Measurements from ENCODE around the gene FHIT.

The FHIT gene

DNA sequence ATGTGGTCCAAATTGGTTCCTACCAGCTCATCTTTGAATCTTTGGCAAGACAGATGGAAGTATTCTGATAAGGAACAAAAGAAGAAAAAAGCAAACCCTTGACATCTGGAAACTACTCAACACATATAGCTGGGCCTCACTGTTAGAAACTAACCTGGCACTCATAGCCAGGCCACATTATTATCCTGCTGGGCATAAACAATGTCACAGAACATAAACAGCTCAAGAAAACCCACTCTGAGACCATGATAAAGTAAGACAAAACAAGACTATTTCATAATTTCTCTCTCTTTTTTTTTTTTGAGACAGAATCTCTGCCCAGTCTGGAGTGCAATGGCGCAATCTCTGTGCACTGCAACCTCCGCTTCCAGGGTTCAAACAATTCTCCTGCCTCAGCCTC is 1093.2 kb downstream of the FHIT start:
- TF ChIP-seq, protein P1, sequence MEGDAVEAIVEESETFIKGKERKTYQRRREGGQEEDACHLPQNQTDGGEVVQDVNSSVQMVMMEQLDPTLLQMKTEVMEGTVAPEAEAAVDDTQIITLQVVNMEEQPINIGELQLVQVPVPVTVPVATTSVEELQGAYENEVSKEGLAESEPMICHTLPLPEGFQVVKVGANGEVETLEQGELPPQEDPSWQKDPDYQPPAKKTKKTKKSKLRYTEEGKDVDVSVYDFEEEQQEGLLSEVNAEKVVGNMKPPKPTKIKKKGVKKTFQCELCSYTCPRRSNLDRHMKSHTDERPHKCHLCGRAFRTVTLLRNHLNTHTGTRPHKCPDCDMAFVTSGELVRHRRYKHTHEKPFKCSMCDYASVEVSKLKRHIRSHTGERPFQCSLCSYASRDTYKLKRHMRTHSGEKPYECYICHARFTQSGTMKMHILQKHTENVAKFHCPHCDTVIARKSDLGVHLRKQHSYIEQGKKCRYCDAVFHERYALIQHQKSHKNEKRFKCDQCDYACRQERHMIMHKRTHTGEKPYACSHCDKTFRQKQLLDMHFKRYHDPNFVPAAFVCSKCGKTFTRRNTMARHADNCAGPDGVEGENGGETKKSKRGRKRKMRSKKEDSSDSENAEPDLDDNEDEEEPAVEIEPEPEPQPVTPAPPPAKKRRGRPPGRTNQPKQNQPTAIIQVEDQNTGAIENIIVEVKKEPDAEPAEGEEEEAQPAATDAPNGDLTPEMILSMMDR (IDR thresholded peaks at IDR 0.05; ENCODE audit: unreplicated experiment in 3 of 3), result no peak
- Mint-ChIP-seq H3K36me3 (ENCODE audit: low read depth) (no peaks in the 10 kb centered on the region), H3K9me3 (no peaks in the 10 kb centered on the region), H3K4me3 (no peak overlapping the region), H3K27ac (no peak overlapping the region), H3K27me3 (ENCODE audit: low read depth) (no peaks in the 10 kb centered on the region), H3K4me1 (no peaks in the 10 kb centered on the region)

DNA sequence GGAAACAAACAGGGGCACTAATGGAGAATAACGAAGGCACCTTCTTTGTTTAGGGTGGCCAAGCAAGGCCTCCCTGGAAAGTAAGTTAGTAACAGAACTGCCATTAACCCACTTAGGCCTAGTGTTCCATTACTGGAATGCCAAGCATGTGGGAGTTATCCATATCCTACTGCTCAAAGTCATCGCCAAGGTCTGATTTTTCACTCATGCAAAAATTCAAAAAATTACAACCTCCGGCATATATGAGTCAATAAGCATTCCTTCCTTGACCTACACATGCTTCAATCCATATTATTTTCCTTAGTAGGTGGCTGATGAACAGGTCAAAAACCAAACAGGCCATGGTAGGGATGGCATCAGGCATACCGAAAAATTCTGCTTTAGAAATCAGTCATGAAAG is 1097.2 kb downstream of the FHIT start:
- Mint-ChIP-seq H3K4me1 (no peaks in the 10 kb centered on the region), H3K36me3 (ENCODE audit: low read depth) (no peaks in the 10 kb centered on the region), H3K9me3 (no peaks in the 10 kb centered on the region), H3K4me3 (no peak overlapping the region), H3K27me3 (ENCODE audit: low read depth) (no peaks in the 10 kb centered on the region), H3K27ac (no peak overlapping the region)
- TF ChIP-seq, protein P1 (IDR thresholded peaks at IDR 0.05; ENCODE audit: unreplicated experiment in 3 of 3), result no peak

DNA sequence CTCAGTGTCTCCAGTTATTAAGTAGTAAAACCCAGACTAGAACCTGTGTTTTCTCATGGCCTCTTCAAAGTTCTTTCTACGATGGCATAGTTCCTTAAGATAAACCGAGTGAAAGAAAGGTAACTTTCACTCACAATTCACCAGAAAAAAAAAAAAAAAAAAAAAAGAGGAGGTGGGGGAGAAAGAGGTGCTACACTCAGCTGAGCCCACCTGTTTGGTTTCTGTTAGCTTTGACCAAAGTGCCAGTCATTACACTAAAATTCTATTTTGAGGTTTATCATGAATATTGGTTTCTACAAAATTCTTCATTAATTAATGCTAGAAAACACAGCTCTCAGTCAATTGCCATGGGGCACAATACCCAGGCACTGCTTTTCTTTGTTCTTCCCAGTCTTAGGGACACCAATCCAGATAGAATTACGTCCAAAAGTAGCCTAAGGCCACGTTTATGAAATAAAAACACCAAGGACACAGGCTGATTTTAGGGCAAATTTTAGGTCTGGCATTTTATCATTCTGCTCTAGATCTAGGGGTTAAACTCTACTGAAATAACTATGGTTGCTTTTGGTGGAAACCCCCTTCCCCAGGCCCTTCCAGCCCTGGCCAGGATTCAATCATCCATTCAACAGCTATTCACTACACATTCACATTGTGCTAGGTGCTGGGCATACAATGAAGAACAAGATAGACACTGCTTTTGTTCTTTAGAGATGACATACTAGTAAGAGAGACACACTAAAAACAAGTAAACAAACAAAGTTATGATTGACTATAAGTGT is 1097.8 kb downstream of the FHIT start:
- Mint-ChIP-seq H3K4me3 (no peak overlapping the region), H3K27ac (no peak overlapping the region), H3K4me1 (no peaks in the 10 kb centered on the region), H3K27me3 (ENCODE audit: low read depth) (no peaks in the 10 kb centered on the region), H3K9me3 (no peaks in the 10 kb centered on the region), H3K36me3 (ENCODE audit: low read depth) (no peaks in the 10 kb centered on the region)
- TF ChIP-seq, protein P1 (IDR thresholded peaks at IDR 0.05; ENCODE audit: unreplicated experiment in 3 of 3), result no peak

DNA sequence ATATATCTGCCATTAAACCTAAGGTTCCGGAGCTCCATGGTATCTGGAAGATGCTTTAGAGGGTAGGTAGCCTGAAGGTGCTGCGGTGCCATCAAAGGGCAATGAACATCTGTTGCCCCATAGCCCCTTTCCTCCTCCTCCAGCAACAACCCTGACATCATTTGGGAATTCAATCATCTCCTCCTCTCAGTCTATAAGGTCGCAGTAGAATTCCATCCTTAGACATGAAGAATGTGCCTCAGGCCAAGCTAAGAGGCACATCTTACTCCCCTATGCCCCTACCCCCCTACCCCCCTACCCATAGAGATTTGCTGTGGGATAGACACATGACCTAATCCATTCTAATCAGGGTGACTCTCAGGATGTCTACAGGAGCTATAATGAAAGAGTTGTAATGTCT is 1101.8 kb downstream of the FHIT start:
- no peaks in the 10 kb centered on the region for H3K4me1 Mint-ChIP-seq

DNA sequence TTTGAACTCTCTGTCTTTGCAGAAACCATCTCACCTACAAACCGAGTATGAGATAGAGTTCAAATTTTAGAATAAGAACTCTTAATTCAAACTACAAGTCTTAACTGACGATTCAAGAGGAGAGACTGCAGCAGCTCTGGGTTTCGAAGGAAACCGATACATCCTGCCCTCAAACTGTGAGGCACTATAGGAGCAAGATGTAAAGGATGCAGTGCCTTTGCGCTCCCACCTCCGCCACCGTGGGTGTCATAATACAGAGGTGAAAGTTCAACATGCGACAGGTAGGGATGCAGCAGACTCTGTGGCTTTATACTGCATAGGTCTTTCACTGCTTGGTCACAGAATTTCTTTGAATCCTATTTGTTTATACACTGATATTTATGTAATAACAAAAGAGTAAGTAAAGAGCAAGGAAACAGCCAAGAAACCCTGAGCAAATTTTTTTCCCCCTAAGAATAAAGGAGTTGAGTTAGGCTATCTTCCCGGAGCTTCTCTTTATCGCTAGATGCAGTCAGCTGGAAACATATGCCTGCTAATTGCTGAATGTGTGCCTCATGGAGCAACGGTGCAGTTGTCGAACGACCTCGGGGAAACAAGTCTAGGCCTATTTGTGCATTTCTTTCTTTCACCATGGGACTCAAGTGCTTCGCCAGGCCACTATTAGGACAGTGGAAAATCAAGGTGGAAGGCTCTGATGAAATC is 1103.9 kb downstream of the FHIT start:
- Mint-ChIP-seq H3K27me3 (ENCODE audit: low read depth) (peaks cover 3% of the 10 kb centered on the region), H3K36me3 (ENCODE audit: low read depth) (no peaks in the 10 kb centered on the region), H3K27ac (no peak overlapping the region), H3K4me1 (no peaks in the 10 kb centered on the region), H3K9me3 (no peaks in the 10 kb centered on the region), H3K4me3 (no peak overlapping the region)
- TF ChIP-seq, protein P1 (IDR thresholded peaks at IDR 0.05; ENCODE audit: unreplicated experiment in 3 of 3), result no peak

More for the DNA sequence above, 1101.8 kb downstream of the FHIT start:
- no peak overlapping the region for H3K4me3 Mint-ChIP-seq
- no peak overlapping the region for H3K27ac Mint-ChIP-seq
- no peaks in the 10 kb centered on the region for H3K9me3 Mint-ChIP-seq
- H3K36me3 Mint-ChIP-seq (ENCODE audit: low read depth), result no peaks in the 10 kb centered on the region
- H3K27me3 Mint-ChIP-seq (ENCODE audit: low read depth), result peaks cover 3% of the 10 kb centered on the region
- TF ChIP-seq, protein P1 (IDR thresholded peaks at IDR 0.05; ENCODE audit: unreplicated experiment in 3 of 3), result no peak

Measured in nephron (organoid).